Uterus (tissue), 2 donors: ENCODE measurements around the gene RRP8.

ENCODE experiments used
- CTCF ChIP-seq, 4 experiments: fragments of 200-600 bp in 2 of 4; fragments of 450-650 bp in 2 of 4; sonication (generic) in 2 of 4; IDR thresholded peaks; one replicate each; pipeline ENCODE4 v1.5.1; 2016 to 2019; ENCODE audit warnings: antibody characterized with exemption in 4 of 4, mild to moderate bottlenecking in 2 of 4, moderate library complexity in 1 of 4
- POLR2A ChIP-seq, 2 donors: fragments of 450-650 bp; IDR thresholded peaks; one replicate each; pipeline ENCODE4 v1.6.1; 2016; ENCODE audit warnings: antibody characterized with exemption in 2 of 2, mild to moderate bottlenecking in 1 of 2, moderate library complexity in 1 of 2

GRCh38 chr11:6557063-6557462 lies 46.4 kb downstream of the RRP8 start:
- TF ChIP-seq CTCF (IDR thresholded peaks at IDR 0.05) (no peak), POLR2A (IDR thresholded peaks at IDR 0.05) (no peak)
